SJSA1 (cell line): Measurements from ENCODE around the gene GEMIN4. TPM values are rescaled to one million over a fixed set of nuclear protein-coding genes. Genes with fewer than 3 reads are reported as not detected.
"Not testable (repeated sequence)": the region's sequence is repeated elsewhere in the genome, so short reads cannot be mapped to it uniquely, and the experiment has no call there.

ENCODE experiments used
- DNase-seq, 2 experiments: peaks; one replicate each; pipeline ENCODE4 v3.0.0-alpha.2; 2015 to 2020; ENCODE audit warnings: low spot score in 2 of 2, low read depth in 1 of 2
- H3K27ac ChIP-seq: fragments of 250-450 bp; sonication (Bioruptor Pico); 2 replicates; pipeline ENCODE4 v1.5.1; 2020; ENCODE audit warnings: mild to moderate bottlenecking, moderate library complexity
- H3K27me3 ChIP-seq: fragments of 250-450 bp; sonication (Bioruptor Pico); replicated peaks from 2 replicates; pipeline ENCODE4 v1.5.1; 2020; ENCODE audit warnings: mild to moderate bottlenecking, moderate library complexity
- H3K36me3 ChIP-seq: fragments of 250-450 bp; sonication (Bioruptor Pico); 2 replicates; pipeline ENCODE4 v1.5.1; 2020; ENCODE audit warnings: mild to moderate bottlenecking
- H3K4me1 ChIP-seq: fragments of 250-450 bp; sonication (Bioruptor Pico); replicated peaks from 2 replicates; pipeline ENCODE4 v1.6.1; 2021; ENCODE audit warnings: mild to moderate bottlenecking
- H3K4me3 ChIP-seq: fragments of 250-450 bp; sonication (Bioruptor Pico); 2 replicates; pipeline ENCODE4 v1.5.1; 2020; ENCODE audit warnings: mild to moderate bottlenecking
- H3K9me3 ChIP-seq: fragments of 250-450 bp; sonication (Bioruptor Pico); replicated peaks from 2 replicates; pipeline ENCODE4 v1.5.1; 2020; ENCODE audit warnings: mild to moderate bottlenecking
- total RNA-seq: library from RNA; depleted of rRNA; stranded (reverse); fragments of >200 nt; shearing (Covaris generic); gene quantifications from 2 replicates; pipeline ENCODE4 v1.2.3, GENCODE V29; 2014

The GEMIN4 gene
- total RNA-seq, 1 experiment from 2014 or later = 8.8 TPM

GRCh38 chr17:789931-790873, 38.1 kb upstream of the GEMIN4 start:
- H3K4me1 ChIP-seq = not testable (repeated sequence)

GRCh38 chr17:789160-789840, 37.2 kb upstream of the GEMIN4 start:
- Histone ChIP-seq H3K4me3 (no peak overlapping the region), H3K27ac (no peak overlapping the region), H3K27me3 (no peaks in the 10 kb centered on the region), H3K4me1 (no peaks in the 10 kb centered on the region; the same call in 1 of the 2 replicates), H3K9me3 (no peaks in the 10 kb centered on the region), H3K36me3 (peaks cover 44% of the 10 kb centered on the region)
- no peak for DNase-seq

More at GRCh38 chr17:789931-790873, 38.1 kb upstream of the GEMIN4 start:
- peaks cover 39% of the 10 kb centered on the region for H3K36me3 ChIP-seq
- H3K4me3 ChIP-seq, H3K9me3 ChIP-seq, DNase-seq, H3K27me3 ChIP-seq, H3K27ac ChIP-seq: not testable (repeated sequence)

GRCh38 chr17:788551-788950, 36.5 kb upstream of the GEMIN4 start:
- no peak for DNase-seq
- Histone ChIP-seq H3K27me3 (no peaks in the 10 kb centered on the region), H3K36me3 (peaks cover 47% of the 10 kb centered on the region), H3K4me1 (no peaks in the 10 kb centered on the region), H3K4me3 (no peak overlapping the region), H3K27ac (no peak overlapping the region), H3K9me3 (no peaks in the 10 kb centered on the region)

GRCh38 chr17:787641-788221, 35.7 kb upstream of the GEMIN4 start:
- no peak overlapping the region for H3K4me3 ChIP-seq
- DNase-seq = no peak
- H3K4me1 ChIP-seq = 0 out of 2 replicates have a peak, but pooled peaks cover 5% of the 10 kb centered on the region
- no peaks in the 10 kb centered on the region for H3K27me3 ChIP-seq
- no peaks in the 10 kb centered on the region for H3K9me3 ChIP-seq
- peaks cover 47% of the 10 kb centered on the region for H3K36me3 ChIP-seq
- H3K27ac ChIP-seq = no peak overlapping the region

- DNase-seq, H3K9me3 ChIP-seq, H3K27me3 ChIP-seq, H3K4me3 ChIP-seq, H3K27ac ChIP-seq, H3K4me1 ChIP-seq: not testable (repeated sequence)
- peaks cover 42% of the 10 kb centered on the region for H3K36me3 ChIP-seq
Observed at GRCh38 chr17:785901-786300, 33.8 kb upstream of the GEMIN4 start.

GRCh38 chr17:784143-784542, 32.1 kb upstream of the GEMIN4 start:
- H3K36me3 ChIP-seq = peaks cover 34% of the 10 kb centered on the region
- H3K27ac ChIP-seq = no peak overlapping the region
- peaks cover 10% of the 10 kb centered on the region for H3K4me1 ChIP-seq
- H3K9me3 ChIP-seq = no peaks in the 10 kb centered on the region
- no peak for DNase-seq
- H3K27me3 ChIP-seq = no peaks in the 10 kb centered on the region
- H3K4me3 ChIP-seq = no peak overlapping the region

- Histone ChIP-seq H3K36me3 (peaks cover 36% of the 10 kb centered on the region), H3K4me3 (peak within 1 kb of the TSS; percentile 74), H3K4me1 (peaks cover 10% of the 10 kb centered on the region), H3K27me3 (no peaks in the 10 kb centered on the region), H3K9me3 (no peaks in the 10 kb centered on the region), H3K27ac (peak within 1 kb of the TSS; percentile 28)
- DNase-seq = peak; percentile 85 to 91
Observed at GRCh38 chr17:781805-782731, 30.0 kb upstream of the GEMIN4 start, which contains the start of the genes GLOD4 and MRM3. TSS of gene GLOD4 (minus strand) at chr17:782280. CDS start at chr17:782255, 25 bp downstream. TSS of gene MRM3 (plus strand) at chr17:782353. CDS start at chr17:782379, 26 bp downstream.

GRCh38 chr17:778096-778495, 26.0 kb upstream of the GEMIN4 start:
- Histone ChIP-seq H3K4me3 (no peak overlapping the region), H3K4me1 (peaks cover 20% of the 10 kb centered on the region), H3K9me3 (no peaks in the 10 kb centered on the region), H3K36me3 (peaks cover 62% of the 10 kb centered on the region), H3K27ac (no peak overlapping the region), H3K27me3 (no peaks in the 10 kb centered on the region)
- no peak for DNase-seq

- H3K36me3 ChIP-seq = peaks cover 85% of the 10 kb centered on the region
- H3K27me3 ChIP-seq = no peaks in the 10 kb centered on the region
- no peaks in the 10 kb centered on the region for H3K9me3 ChIP-seq
- no peak for DNase-seq
- peaks cover 15% of the 10 kb centered on the region for H3K4me1 ChIP-seq
- no peak overlapping the region for H3K4me3 ChIP-seq
- no peak overlapping the region for H3K27ac ChIP-seq
Observed at GRCh38 chr17:774313-774584, 22.2 kb upstream of the GEMIN4 start.

- no peaks in the 10 kb centered on the region for H3K27me3 ChIP-seq
- H3K36me3 ChIP-seq = peaks cover 82% of the 10 kb centered on the region
- H3K9me3 ChIP-seq = no peaks in the 10 kb centered on the region
Observed at GRCh38 chr17:773467-774312, 21.6 kb upstream of the GEMIN4 start.

GRCh38 chr17:773016-773415, 21.0 kb upstream of the GEMIN4 start:
- DNase-seq = no peak
- H3K36me3 ChIP-seq = peaks cover 76% of the 10 kb centered on the region

More at GRCh38 chr17:773467-774312, 21.6 kb upstream of the GEMIN4 start:
- H3K4me3 ChIP-seq = no peak overlapping the region
- H3K27ac ChIP-seq = no peak overlapping the region
- peak in 1 of 2 experiments; percentile 16 for DNase-seq
- H3K4me1 ChIP-seq = peaks cover 15% of the 10 kb centered on the region

GRCh38 chr17:767076-767475, 15.0 kb upstream of the GEMIN4 start:
- Histone ChIP-seq H3K36me3 (peaks cover 60% of the 10 kb centered on the region), H3K4me1 (no peaks in the 10 kb centered on the region), H3K27ac (no peak overlapping the region), H3K9me3 (no peaks in the 10 kb centered on the region), H3K27me3 (no peaks in the 10 kb centered on the region), H3K4me3 (no peak overlapping the region)
- no peak for DNase-seq

More at GRCh38 chr17:773016-773415, 21.0 kb upstream of the GEMIN4 start:
- Histone ChIP-seq H3K27me3 (no peaks in the 10 kb centered on the region), H3K4me3 (no peak overlapping the region), H3K27ac (no peak overlapping the region), H3K4me1 (peaks cover 15% of the 10 kb centered on the region), H3K9me3 (no peaks in the 10 kb centered on the region)
